ENCODE measurements around the gene RTN4RL1.
"Not testable (repeated sequence)": the region's sequence is repeated elsewhere in the genome, so short reads cannot be mapped to it uniquely, and the experiment has no call there.

The RTN4RL1 gene

DNA sequence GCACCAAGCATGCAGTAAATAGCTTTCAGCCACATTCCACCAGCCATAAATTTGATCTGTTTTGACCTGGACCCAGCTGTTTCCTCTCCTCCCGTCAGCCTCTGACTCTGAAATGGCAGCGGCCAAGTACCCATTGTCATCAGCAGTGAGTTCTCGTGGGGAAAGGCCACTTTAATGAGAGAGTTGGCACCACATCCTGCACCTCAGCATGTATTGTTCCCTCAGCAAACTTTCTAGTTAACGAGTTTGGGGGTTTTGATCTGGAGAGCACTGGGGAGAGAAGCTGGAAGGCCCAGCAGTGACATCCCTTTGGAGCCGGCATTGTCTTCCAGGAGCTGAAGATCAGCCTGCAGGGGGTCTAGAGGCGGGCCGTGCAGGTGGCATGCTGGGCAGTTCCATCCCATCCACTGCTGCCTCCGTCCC lies 110.5 kb downstream of the RTN4RL1 start:
- no peak for DNase-seq

- no peak for DNase-seq
Measured at GRCh38 chr17:1913702-1914101, 111.4 kb downstream of the RTN4RL1 start.

DNA sequence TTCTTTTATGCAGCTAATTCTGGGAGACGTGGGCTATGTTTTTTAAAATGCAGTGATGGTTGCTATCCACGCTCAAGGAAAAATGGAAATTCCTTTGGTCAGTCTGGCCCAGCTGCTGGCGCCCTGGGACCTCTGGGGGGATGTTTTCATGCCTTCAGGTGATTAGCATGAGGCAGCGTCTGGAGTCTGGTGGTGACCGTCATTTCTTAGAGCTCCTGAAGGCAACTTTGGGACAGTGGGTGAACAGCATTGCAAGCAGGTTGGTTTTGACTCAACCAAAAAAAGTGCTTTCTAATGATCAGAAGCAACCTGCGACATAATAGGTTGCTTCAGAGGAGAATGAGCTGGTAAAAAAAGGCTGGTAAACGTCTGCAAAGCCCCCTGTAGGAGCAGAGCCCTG lies 113.0 kb downstream of the RTN4RL1 start:
- DNase-seq, result no peak

- DNase-seq, result no peak
Measured at GRCh38 chr17:1909985-1910384, 115.1 kb downstream of the RTN4RL1 start.

- DNase-seq, result peak; percentile 60
Measured at GRCh38 chr17:1908699-1909309, 116.3 kb downstream of the RTN4RL1 start.

GRCh38 chr17:1907909-1908698 lies 117.0 kb downstream of the RTN4RL1 start:
- no peak for DNase-seq

DNA sequence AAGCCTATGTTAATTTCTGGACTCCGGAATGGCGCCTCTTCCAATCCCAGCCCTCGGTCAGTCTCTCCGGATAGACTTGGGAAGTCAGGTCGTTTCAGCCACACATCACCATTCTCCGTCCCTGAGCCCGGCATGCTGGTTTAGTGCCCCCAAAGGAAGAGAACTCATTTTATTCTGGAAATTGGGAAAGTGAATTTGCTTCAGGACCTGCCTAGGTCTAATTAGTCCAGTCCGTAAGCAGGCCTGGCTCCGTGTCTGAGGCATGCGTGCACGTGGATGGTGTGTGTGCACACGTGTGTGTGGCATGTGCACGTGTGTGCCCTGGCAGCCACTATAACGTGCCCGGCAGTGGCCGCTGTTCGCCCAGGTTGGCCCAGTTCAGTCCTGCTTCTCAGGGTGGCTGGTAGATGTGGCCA lies 117.9 kb downstream of the RTN4RL1 start:
- DNase-seq, result no peak

DNA sequence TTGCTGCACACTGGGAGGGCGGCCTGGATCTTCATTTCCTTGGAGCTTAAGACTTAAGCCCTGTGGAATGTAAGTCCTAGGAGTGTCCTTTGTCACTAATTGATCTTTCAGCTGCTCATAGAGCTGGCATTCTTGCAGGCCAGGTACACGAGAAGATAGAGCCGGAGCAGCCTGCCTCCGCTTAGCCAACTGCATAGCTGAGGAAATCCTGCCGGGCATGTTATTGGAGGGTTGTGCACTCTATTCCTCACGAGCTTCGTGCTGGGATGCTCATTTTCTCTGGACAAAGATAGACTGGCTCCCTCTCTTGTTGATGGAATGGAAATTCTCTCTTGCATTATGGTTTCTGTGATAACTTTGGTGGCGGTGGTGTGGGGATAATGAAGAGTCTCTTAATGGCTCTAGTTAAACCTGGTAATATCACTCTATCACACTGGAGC lies 118.5 kb downstream of the RTN4RL1 start:
- DNase-seq, result no peak

DNA sequence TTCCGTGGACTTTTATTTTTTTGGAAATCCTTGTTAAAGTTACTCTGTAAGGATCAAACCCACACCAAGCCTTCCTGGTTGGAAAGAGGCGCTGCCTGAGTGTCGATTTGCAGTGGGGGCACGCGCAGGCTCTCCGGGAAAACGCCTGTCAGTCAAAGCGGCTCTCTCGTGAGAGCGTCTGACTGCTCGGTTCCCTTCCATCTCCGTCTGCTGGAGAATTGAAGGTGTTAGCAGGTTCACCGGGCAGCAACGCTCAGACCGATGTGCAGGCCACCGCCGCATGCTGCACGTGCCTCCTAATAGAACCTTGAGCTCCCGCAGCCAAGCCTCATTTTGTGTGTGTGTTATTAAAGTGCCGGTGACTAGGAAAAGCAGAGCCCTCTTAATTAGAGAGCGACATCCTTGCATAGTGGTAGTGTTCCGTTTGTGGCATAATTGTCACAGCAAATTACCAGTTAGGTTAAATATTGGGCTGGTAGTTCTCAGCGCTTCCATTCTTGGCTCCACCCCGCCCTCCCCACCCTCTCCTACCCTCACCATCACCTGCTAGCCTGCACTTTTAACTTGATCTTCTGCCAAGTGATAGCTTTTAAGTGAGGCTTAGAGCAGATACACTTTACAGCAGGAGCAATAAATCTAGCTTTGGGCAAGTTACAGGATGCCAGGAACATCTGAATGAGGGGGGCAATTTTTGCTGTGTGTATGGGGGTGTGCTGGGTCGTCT lies 119.8 kb downstream of the RTN4RL1 start:
- DNase-seq, result peak; percentile 65

- peak; percentile 65 for DNase-seq
Measured at GRCh38 chr17:1904273-1905182, 120.6 kb downstream of the RTN4RL1 start.

DNA sequence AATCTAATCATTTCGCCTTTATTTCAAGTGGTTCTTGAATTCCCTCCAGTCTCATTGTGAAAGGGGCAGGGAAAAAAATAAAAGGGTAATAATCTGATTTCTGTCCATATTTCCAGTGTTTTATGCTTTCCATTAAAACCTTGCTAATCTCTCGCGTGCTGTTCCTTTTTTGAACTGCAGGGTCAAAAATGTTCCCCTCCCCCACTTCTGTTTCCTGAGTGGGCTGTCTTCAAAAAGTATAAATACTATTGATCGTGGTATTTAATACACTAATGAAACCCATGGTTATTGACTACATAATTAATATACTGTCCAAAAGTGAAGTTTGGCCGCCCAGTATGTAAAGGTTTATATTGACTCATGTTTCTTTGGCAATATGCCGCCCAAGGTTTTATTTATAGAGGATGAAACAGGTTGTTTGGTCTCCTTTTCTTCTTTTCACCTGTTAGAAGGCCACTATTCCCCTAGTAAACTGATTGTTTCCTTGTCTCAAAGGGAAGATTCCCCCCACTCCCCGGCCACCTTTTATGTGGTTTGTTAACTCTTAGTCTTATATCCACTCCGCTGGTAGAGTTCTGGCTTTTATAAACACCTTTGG lies 125.6 kb downstream of the RTN4RL1 start:
- DNase-seq, result no peak

DNA sequence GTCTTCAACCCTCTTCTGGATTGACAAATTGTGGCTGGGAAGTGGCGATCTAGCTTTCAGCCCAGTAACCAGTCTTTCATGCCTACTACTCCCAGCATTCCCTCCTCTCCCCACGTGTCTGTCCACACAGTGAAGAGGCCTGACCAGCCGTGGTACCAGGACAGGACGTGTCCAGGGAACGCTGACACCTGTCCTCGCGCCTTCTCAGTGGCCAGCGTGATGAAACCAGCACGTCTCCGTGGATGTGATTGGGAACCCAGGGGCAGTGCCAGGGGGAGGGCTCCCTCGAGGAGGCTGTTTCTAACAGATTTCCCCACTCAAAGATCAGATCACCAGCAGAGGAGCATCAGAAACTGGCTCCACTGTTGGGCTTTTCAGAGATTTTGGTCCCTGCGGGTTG lies 126.3 kb downstream of the RTN4RL1 start:
- DNase-seq, result no peak

DNA sequence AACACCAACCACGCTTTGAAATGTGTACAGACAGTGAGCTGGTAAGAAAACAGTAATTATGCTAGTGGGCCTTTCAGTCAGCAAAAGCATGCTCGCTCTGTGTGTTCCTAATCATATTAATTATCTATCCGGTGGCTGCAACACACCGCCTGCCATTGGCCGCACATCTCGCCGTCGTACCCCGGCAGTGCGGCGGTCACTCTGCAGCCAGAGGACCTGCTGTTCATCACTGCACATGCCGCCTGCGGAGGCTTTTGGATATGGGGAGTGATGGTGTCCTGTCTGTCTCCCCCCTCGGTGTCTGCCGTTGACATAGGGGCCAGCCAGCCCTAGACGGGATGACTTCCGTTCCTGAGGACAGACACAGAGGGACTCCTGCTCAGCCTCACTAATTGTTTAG lies 126.8 kb downstream of the RTN4RL1 start:
- DNase-seq, result no peak

DNA sequence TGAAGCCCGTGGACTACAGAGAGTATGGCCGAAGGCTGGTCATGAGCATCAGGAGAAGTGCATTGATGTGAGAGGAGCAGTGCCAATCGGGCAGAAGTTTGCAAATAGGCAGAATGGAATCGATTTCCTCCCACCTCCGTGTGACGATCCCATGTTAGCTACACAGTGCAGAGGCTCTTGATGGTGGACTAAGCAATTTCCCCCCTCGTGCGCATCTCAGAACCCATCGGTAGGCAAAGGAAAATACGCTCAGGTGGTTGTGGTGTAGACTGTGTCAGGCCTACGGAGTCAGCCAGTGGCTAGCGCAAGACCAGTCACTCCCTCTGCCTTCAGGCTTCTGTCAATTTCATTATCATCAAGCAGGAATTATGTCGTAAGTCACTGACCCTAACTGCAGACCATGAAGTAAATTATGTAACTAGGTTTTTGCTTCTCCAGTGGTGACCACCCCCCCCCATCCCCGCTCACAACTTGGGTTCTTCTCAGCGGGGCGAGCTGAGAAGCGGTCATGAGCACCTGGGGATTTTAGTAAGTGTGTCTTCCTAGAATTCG lies 128.0 kb downstream of the RTN4RL1 start:
- DNase-seq, result no peak

DNA sequence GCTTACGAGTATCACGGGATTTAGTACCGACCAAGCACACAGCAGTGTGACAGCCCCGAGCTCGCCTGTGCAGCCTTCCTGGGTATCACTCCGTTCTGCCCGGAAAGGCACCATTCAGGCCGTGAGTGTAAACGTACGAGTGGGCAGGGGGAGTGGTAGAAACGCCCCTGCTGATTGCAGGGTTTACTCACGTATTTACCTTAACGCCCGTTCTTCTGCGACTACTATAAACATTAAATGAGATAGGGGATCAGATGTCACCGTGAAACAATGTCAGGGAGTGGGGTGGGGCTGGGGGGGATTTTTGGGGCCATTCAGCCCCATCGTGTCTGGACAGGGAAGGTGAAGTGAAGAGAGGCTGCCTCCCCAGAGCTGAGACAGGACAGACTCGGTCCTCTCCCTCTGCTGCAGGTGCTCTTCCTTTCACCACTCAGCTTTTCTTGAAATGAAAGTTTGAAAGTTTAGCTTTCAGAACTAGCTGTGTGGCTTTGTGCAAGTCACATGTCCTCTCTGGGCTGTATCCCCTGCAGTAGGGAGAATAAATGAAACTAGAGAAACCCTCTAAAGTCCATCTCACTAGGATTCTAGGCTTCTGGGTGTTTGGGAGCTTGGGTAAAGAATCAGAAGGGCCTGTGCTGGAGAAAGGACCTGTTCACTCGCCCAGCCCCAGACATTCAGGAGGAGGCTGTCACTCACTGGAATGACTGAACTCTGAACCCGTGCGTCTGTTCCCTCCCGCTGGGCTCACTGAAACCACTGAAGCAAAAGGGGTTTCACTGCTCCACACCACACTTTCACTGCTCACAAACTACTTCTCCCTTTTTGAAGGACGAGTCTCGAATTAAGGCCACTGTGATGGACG lies 128.7 kb downstream of the RTN4RL1 start:
- DNase-seq, result no peak

DNA sequence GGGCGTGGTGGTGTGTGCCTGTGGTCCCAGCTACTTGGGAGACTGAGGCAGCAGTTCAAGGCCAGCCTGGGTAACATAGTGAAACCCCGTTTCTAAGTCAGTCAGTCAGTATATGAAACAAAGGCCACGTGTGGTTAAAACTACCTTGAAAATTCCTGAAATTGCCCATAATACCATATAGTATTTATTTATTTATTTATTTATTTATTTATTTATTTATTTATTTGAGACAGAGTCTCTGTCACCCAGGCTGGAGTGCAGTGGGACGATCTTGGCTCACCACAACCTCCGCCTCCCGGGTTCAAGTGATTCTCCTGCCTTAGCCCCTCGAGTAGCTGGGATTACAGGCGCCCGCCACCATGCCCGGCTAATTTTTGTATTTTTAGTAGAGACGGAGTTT lies 129.7 kb downstream of the RTN4RL1 start:
- DNase-seq, result not testable (repeated sequence)

DNA sequence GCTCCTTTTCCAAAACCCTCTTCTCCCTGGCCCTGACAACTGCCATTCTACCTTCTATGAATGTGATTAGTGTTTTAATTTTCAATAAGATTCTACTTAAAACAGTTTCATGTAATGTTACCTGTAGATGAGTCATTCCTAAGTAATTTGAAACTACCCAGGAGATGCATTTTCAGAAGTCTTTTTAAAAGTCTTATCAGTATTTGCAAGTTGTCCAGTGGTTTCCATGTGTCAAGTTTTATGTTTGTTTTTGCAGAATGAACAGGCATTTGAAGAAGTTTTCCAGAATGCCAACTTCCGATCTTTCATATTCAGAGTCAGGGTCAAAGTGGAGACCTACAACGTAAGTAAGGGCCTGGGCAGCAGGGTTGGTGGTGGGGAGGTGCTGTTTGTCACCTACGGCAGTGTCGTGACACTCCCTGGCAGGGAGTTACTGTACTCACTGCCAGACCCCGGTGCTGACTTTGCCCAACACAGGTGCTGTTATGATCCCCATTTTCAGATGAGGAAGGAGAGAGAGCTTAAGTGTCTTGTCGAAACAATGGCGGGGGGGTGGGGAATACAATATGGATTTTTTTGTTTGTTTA lies 130.3 kb downstream of the RTN4RL1 start:
- no peak for DNase-seq

GRCh38 chr17:1890758-1891450 lies 134.2 kb downstream of the RTN4RL1 start:
- no peak for DNase-seq

DNA sequence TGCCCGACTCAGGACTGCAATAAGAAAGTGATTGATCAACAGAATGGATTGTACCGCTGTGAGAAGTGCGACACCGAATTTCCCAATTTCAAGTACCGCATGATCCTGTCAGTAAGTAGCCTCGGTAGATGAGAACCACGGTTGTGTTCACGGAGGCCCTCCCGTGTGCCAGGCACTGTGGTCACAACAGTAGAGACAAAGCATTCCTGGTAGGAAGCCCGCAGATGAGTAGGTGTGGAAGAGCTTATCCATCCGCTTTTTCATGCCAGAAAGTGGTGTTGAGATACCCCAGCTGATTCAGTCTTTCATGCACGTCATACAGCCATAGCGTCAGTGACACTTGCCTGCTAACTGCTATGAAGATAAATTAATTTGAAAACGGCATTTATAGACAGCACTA lies 136.4 kb downstream of the RTN4RL1 start:
- DNase-seq, result no peak

All from SHP77 treated with DMSO at 0.1 percent for 48 hours (cell line).